SJCRH30 (cell line): ENCODE data around the gene PYGO2. TPM values are rescaled to one million over a fixed set of nuclear protein-coding genes. Genes with fewer than 3 reads are reported as not detected.

Experiments
- DNase-seq, 2 experiments: peaks; one replicate each; pipeline ENCODE4 v3.0.0-alpha.2; 2015 to 2020
- H3K27ac ChIP-seq: fragments of 250-450 bp; sonication (Bioruptor Pico); 2 replicates; pipeline ENCODE4 v1.5.1; 2020; ENCODE audit warnings: mild to moderate bottlenecking, moderate library complexity
- H3K27me3 ChIP-seq: fragments of 250-450 bp; sonication (Bioruptor Pico); 2 replicates; pipeline ENCODE4 v1.5.1; 2020; ENCODE audit warnings: mild to moderate bottlenecking, moderate library complexity
- H3K36me3 ChIP-seq: fragments of 250-450 bp; sonication (Bioruptor Pico); 2 replicates; pipeline ENCODE4 v1.5.1; 2020; ENCODE audit warnings: mild to moderate bottlenecking, moderate library complexity
- H3K4me1 ChIP-seq: fragments of 250-450 bp; sonication (Bioruptor Pico); 2 replicates; pipeline ENCODE4 v1.5.1; 2020; ENCODE audit warnings: mild to moderate bottlenecking, moderate library complexity
- H3K4me3 ChIP-seq: fragments of 250-450 bp; sonication (Bioruptor Pico); 2 replicates; pipeline ENCODE4 v1.5.1; 2020; ENCODE audit warnings: mild to moderate bottlenecking, moderate library complexity
- H3K9me3 ChIP-seq: fragments of 250-450 bp; sonication (Bioruptor Pico); replicated peaks from 2 replicates; pipeline ENCODE4 v1.5.1; 2020; ENCODE audit warnings: mild to moderate bottlenecking, moderate library complexity
- total RNA-seq: library from RNA; depleted of rRNA; stranded (reverse); fragments of >200 nt; shearing (Covaris generic); gene quantifications from 2 replicates; pipeline ENCODE4 v1.2.3, GENCODE V29; 2014

PYGO2 gene
- total RNA-seq, 1 experiment from 2014 or later: 29.8 TPM

DNA sequence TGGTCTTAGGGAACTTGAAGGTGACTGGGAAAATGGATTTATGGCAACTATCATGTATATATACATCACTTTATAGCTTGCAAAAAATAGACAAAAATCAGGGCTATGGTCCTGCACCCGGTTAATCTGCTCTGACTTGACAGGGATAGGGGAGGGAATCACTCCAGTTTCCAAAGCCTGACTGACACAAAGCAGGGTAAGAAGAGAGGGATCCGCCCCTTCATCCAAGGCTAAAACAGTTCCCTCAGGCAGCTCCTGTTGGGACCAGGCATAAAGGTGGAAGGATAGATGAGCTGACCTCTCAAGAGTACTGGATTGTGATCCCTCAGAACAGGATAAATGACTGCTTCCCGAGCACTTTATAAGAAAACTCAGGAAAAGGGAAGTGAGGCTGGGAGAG lies 7.0 kb downstream of the PYGO2 start:
- Histone ChIP-seq H3K27ac (peak overlapping the region; percentile 12; the same call in 1 of the 2 replicates), H3K27me3 (no peaks in the 10 kb centered on the region), H3K4me1 (peaks cover 39% of the 10 kb centered on the region), H3K4me3 (no peak overlapping the region), H3K36me3 (no peaks in the 10 kb centered on the region), H3K9me3 (no peaks in the 10 kb centered on the region)
- no peak for DNase-seq

GRCh38 chr1:154953611-154954038 lies 8.0 kb downstream of the PYGO2 start:
- Histone ChIP-seq H3K27me3 (no peaks in the 10 kb centered on the region), H3K36me3 (no peaks in the 10 kb centered on the region), H3K4me3 (no peak overlapping the region), H3K27ac (no peak overlapping the region), H3K9me3 (no peaks in the 10 kb centered on the region), H3K4me1 (peaks cover 39% of the 10 kb centered on the region)
- DNase-seq: no peak

- Histone ChIP-seq H3K27me3 (no peaks in the 10 kb centered on the region), H3K4me1 (peaks cover 37% of the 10 kb centered on the region), H3K9me3 (no peaks in the 10 kb centered on the region), H3K4me3 (no peak overlapping the region), H3K27ac (no peak overlapping the region; the same call in 1 of the 2 replicates), H3K36me3 (no peaks in the 10 kb centered on the region)
- DNase-seq: no peak
These were observed 8.9 kb downstream of the PYGO2 start for GRCh38 chr1:154952664-154953063.

DNA sequence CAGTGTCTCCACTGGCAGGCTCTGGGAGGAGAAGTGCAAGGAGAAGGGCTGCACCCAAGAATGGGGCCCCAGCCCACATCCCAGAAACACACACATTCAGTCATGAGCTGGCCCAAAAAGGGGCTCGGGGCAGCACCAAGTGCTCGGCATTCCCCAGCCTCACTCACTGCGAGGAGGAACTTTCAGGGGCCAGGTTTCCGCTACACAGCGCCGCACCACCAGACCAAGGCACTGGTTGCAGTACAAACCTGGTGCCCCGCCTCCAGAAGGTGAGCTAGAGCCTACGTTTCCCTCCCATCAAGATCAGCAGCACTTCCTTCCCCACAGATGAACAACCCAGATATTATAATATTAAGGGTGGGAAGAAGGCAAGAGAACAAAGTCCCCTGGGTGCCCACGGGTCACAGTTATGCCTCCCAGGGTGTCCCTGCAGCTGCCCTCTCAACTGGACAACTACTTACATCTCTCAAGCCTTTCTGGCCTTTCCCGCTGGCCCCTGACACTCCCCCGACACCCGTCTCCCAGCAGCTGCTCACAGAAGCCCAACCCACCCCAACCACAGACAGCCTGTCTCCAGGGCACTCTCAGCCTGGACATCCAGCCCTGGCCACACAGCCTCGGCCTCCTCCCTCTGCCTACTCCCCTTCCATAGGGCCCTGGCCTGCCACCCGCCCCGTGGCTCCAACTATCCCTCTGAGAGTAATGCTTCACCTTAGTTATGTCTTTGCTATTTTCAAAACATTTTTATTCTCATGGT lies 9.5 kb downstream of the PYGO2 start:
- H3K36me3 ChIP-seq: no peaks in the 10 kb centered on the region
- H3K4me3 ChIP-seq: no peak overlapping the region
- no peaks in the 10 kb centered on the region for H3K9me3 ChIP-seq
- peak; percentile 69 to 73 for DNase-seq
- H3K27ac ChIP-seq: no peak overlapping the region; the same call in 1 of the 2 replicates
- H3K4me1 ChIP-seq: peaks cover 32% of the 10 kb centered on the region
- no peaks in the 10 kb centered on the region for H3K27me3 ChIP-seq

DNA sequence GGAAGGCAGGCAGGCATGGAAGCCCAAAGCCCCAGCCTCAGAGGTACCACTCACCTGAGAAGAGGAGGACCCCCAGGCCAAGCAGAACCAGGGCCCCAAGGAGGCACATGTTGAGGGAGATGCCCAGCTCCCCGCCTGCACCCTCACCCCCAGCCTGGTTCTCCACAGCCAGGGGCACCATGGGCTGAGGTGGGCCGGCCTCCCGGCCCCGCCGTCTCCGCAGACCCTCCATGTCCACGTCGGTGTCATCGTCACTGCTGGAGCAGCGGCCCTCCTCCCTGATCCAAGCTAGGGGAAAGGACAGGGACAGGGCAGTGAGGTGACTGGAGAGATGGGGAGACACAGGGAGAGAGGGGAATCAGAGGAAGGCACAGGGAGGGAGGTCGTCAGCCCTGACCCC lies 13.5 kb downstream of the PYGO2 start:
- no peak overlapping the region for H3K27ac ChIP-seq
- no peak for DNase-seq
- peaks cover 3% of the 10 kb centered on the region; the same call in 1 of the 2 replicates for H3K36me3 ChIP-seq
- no peaks in the 10 kb centered on the region for H3K27me3 ChIP-seq
- H3K4me1 ChIP-seq: peaks cover 25% of the 10 kb centered on the region
- no peaks in the 10 kb centered on the region for H3K9me3 ChIP-seq
- H3K4me3 ChIP-seq: no peak overlapping the region

DNA sequence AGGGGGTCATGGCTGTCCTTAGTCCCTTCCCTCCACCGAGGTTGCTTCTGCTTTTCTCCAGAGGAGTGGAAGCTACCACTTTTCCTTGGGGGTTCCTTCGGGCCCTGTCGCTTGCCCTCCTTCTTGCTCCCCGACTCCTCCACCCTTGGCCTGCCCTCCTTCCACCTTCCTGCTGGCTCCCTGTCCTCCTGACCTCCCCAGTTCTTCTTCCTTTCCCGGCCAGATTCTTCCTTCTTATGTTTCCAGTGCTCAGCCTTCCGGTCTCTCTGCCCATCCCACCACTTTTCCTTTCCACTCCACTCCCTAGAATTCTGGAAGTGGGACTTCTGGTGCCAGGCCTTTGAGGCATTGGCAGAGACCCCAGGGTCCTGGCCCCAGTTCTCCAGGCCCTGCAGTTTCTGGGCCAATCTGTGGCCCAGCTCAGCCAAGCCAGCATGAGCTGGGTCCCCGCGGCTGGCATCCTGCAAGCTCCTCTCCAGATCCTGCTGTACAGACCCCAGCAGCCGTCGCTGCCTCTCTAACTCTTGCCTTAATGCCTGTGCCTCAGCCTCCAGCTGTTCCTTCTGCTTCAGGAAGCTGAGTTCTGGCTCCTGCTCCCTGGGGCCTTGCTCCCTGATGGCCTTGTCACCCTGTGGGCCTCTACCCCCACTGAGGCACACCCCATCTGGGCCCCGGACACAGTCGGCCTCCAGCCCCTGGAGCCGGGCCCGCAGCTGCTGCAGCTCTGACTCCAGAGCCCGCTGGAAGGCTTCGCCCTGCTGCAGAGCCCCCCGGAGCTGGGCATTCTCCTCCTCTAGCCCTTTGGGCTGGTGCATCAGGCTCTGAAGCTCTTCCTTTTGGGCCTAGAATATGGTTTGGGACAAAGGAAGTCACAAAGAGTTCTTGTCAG lies 15.4 kb downstream of the PYGO2 start:
- peaks cover 3% of the 10 kb centered on the region; the same call in 1 of the 2 replicates for H3K36me3 ChIP-seq
- no peak overlapping the region for H3K4me3 ChIP-seq
- no peaks in the 10 kb centered on the region for H3K27me3 ChIP-seq
- DNase-seq: no peak
- peaks cover 17% of the 10 kb centered on the region for H3K4me1 ChIP-seq
- no peaks in the 10 kb centered on the region for H3K9me3 ChIP-seq
- H3K27ac ChIP-seq: no peak overlapping the region

GRCh38 chr1:154945160-154945961 lies 16.2 kb downstream of the PYGO2 start:
- Histone ChIP-seq H3K4me1 (peaks cover 17% of the 10 kb centered on the region), H3K36me3 (peaks cover 3% of the 10 kb centered on the region; the same call in 1 of the 2 replicates)

DNA sequence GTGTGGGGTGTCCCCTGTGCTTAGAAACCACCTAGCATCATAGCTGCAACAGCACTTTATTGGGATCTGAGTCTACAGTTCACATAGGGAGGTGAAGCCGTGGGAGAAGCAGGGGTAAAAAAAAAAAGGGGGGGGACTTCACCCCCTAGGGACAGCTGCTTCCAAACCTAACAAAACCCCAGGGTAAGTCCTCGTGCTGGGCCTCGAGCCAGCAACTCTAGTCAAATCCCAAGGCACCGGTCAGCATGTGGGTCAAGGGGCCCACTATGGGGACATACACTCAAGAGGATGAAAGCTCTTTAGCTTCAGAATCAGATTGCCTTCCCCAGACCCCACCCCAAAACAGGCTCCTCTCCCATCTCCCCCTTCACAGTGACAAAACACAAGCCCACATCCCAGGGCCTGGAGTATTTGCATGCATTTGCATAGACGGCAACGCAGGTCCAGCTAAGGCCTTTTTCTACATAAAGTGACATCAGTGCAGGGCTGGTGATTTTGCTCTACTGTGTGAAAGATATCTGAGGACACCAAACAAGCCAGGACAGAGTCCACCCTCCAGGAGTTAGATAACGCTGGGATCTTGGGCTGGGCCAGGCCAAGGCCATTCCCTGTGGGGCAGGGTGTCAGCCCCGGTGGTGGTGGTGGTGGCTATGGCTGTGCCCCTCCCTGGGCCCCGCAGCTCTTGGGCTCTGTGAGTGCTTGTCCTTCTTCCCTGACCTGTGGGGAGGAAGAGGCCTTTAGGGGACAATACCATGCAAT lies 17.0 kb downstream of the PYGO2 start:
- H3K9me3 ChIP-seq: no peaks in the 10 kb centered on the region
- H3K27ac ChIP-seq: peak overlapping the region; percentile 43
- peaks cover 17% of the 10 kb centered on the region for H3K4me1 ChIP-seq
- peak; percentile 59 to 76 for DNase-seq
- no peaks in the 10 kb centered on the region for H3K27me3 ChIP-seq
- peaks cover 3% of the 10 kb centered on the region; the same call in 1 of the 2 replicates for H3K36me3 ChIP-seq
- no peak overlapping the region for H3K4me3 ChIP-seq

More at GRCh38 chr1:154945160-154945961, 16.2 kb downstream of the PYGO2 start:
- no peak for DNase-seq
- Histone ChIP-seq H3K4me3 (no peak overlapping the region), H3K27ac (no peak overlapping the region), H3K27me3 (no peaks in the 10 kb centered on the region), H3K9me3 (no peaks in the 10 kb centered on the region)

DNA sequence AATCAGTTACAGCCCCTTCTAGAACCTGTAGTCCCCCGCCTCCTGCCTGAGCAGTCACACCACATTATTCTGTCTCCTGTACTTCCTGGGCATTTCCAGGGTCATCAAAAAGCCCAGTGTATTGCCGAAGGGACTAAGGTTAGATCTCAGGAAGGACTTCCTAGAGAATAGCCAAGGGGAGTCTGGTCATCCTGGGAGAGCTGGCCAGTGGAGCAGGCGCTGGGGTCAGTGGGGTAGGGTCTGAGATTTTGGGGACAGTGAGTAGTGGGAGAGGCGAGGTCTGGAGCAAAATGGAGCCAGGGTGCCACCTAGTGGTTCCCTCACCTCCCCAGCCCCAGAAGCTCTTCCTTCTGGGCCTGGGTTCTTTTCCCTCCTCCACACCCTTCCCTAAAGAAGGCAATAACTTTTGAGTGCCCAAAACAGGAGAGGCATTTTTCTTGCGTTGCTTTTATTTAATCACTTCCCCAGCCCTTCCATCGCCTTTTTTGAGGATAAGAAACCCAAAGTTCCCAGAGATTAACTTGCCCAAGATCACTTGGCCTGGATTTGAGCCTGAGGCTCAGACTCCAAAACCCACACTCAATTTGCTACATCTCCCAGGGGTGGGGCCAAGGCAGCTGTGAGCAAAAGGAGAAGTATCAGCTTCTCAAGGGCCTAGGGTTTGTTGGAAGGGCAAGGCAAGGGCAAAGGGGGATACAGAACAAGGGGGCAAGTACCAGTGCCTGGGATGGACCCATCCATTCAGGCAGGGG lies 17.8 kb downstream of the PYGO2 start:
- H3K4me3 ChIP-seq: no peak overlapping the region
- DNase-seq: peak; percentile 40 to 74
- peaks cover 17% of the 10 kb centered on the region for H3K4me1 ChIP-seq
- no peaks in the 10 kb centered on the region for H3K27me3 ChIP-seq
- H3K27ac ChIP-seq: peak overlapping the region; percentile 43
- H3K9me3 ChIP-seq: no peaks in the 10 kb centered on the region
- peaks cover 3% of the 10 kb centered on the region; the same call in 1 of the 2 replicates for H3K36me3 ChIP-seq

DNA sequence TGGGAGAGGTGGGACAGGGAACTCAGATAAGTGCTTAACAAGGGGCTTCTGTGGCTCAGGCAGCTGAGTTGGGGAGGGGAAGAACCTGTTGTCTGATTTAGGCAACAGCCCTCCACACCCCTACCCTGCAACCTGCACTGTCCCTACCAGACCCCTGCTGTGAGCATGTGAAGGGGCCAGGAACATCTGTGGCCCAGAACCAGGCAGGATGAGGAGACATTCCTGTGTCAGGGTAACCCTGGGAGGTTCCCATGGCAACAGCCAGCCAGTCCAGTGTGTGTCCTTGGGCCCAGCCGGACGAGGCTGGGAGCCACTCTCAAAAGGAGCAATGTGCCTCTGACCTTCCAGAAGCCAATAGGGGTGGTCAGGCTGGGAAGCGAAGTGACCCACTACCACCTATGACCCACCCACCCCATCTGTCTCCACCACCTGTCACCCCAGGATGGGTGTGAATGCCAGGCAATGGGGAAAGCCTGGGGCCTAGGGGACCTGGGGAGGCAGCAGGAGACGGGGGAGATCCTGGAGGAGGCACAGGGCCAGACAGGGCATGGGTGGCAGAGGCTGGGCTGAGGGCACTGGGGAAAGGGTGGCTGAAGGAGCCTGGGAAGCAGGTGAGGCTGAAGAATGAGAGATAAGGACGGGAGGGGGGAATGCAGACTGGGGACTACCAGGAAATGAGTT lies 20.1 kb downstream of the PYGO2 start:
- no peak overlapping the region for H3K27ac ChIP-seq
- H3K4me1 ChIP-seq: peaks cover 17% of the 10 kb centered on the region
- H3K9me3 ChIP-seq: no peaks in the 10 kb centered on the region
- H3K4me3 ChIP-seq: no peak overlapping the region
- peak in 1 of 2 experiments; percentile 26 for DNase-seq
- no peaks in the 10 kb centered on the region for H3K27me3 ChIP-seq
- peaks cover 3% of the 10 kb centered on the region; the same call in 1 of the 2 replicates for H3K36me3 ChIP-seq

- no peak overlapping the region for H3K27ac ChIP-seq
- H3K9me3 ChIP-seq: no peaks in the 10 kb centered on the region
- H3K4me3 ChIP-seq: no peak overlapping the region
- no peak for DNase-seq
- H3K27me3 ChIP-seq: no peaks in the 10 kb centered on the region
- peaks cover 17% of the 10 kb centered on the region for H3K4me1 ChIP-seq
- H3K36me3 ChIP-seq: peaks cover 3% of the 10 kb centered on the region; the same call in 1 of the 2 replicates
These were observed 20.9 kb downstream of the PYGO2 start for GRCh38 chr1:154940651-154941194.

DNA sequence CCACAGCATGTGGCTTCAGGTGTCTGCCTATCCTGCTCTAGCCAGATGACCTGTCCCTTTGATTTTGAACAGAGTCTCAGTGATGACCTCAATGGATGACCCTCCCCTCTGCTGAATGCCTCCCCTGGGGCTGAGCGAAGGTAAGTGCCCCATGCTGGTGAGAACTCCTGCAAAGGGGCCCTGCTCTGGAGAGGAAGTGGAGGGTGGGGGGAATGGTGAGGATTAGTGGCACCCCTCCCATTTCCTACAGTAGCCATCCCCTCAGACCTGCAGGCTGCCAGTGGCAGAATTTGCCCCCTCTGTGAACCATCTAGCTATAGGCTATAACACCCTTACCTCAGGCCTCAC lies 21.4 kb downstream of the PYGO2 start:
- Histone ChIP-seq H3K4me3 (no peak overlapping the region), H3K27me3 (no peaks in the 10 kb centered on the region), H3K27ac (no peak overlapping the region), H3K36me3 (peaks cover under 1% of the 10 kb centered on the region; the same call in 1 of the 2 replicates), H3K9me3 (no peaks in the 10 kb centered on the region), H3K4me1 (peaks cover 17% of the 10 kb centered on the region)
- DNase-seq: no peak
